Endothelial cell (in vitro differentiated cells): ENCODE measurements around the gene DNHD1. TPM values are rescaled to one million over a fixed set of nuclear protein-coding genes. Genes with fewer than 3 reads are reported as not detected.
A peak's percentile ranks its signal among the peaks of the same experiment; 100 is the strongest.

Experiments
- DNase-seq: peaks from one replicate; pipeline ENCODE4 v3.0.0; 2021; ENCODE audit warnings: low spot score
- H3K27ac Mint-ChIP-seq: one replicate; pipeline ENCODE4 v1.8.0; 2021; ENCODE audit warnings: mixed read lengths, inconsistent platforms; ENCODE audit not compliant: unreplicated experiment
- H3K27me3 Mint-ChIP-seq: one replicate; pipeline ENCODE4 v1.8.0; 2021; ENCODE audit warnings: mild to moderate bottlenecking, moderate library complexity, mixed read lengths, inconsistent platforms; ENCODE audit not compliant: unreplicated experiment
- H3K36me3 Mint-ChIP-seq: one replicate; pipeline ENCODE4 v1.8.0; 2021; ENCODE audit warnings: mild to moderate bottlenecking, low read depth, mixed read lengths, inconsistent platforms; ENCODE audit not compliant: unreplicated experiment
- H3K4me1 Mint-ChIP-seq: one replicate; pipeline ENCODE4 v1.8.0; 2021; ENCODE audit warnings: mild to moderate bottlenecking, mixed read lengths, inconsistent platforms; ENCODE audit not compliant: unreplicated experiment
- H3K4me3 Mint-ChIP-seq: one replicate; pipeline ENCODE4 v1.8.0; 2021; ENCODE audit warnings: mild to moderate bottlenecking, mixed read lengths, inconsistent platforms; ENCODE audit not compliant: unreplicated experiment
- H3K9me3 Mint-ChIP-seq: one replicate; pipeline ENCODE4 v1.8.0; 2021; ENCODE audit warnings: mixed read lengths, inconsistent platforms; ENCODE audit not compliant: unreplicated experiment
- CTCF ChIP-seq: fragments of 200-600 bp; sonication (generic); IDR thresholded peaks from one replicate; pipeline ENCODE4 v1.5.0; 2021; ENCODE audit warnings: antibody characterized with exemption; ENCODE audit not compliant: unreplicated experiment
- total RNA-seq: library from RNA; stranded (reverse); fragmentation: NEBNext Ultra II Directional; extraction: Animal tissue kit (Norgen Biotek cat#: 25700); gene quantifications from one replicate; pipeline ENCODE4 v1.2.1, GENCODE V29; 2021; ENCODE audit not compliant: unreplicated experiment

DNHD1 gene
- total RNA-seq, 1 donor from 2014 or later = 8.5 TPM

GRCh38 chr11:6568191-6568918 lies 71.3 kb downstream of the DNHD1 start:
- H3K4me3 Mint-ChIP-seq = no peak overlapping the region
- H3K9me3 Mint-ChIP-seq = no peaks in the 10 kb centered on the region
- H3K4me1 Mint-ChIP-seq = no peaks in the 10 kb centered on the region
- no peak for TF ChIP-seq CTCF
- no peak for DNase-seq
- no peak overlapping the region for H3K27ac Mint-ChIP-seq
- H3K27me3 Mint-ChIP-seq = peaks cover 11% of the 10 kb centered on the region
- H3K36me3 Mint-ChIP-seq = peaks cover 13% of the 10 kb centered on the region

GRCh38 chr11:6569706-6570105 lies 72.6 kb downstream of the DNHD1 start:
- Mint-ChIP-seq H3K4me1 (no peaks in the 10 kb centered on the region), H3K27me3 (peaks cover 11% of the 10 kb centered on the region), H3K9me3 (no peaks in the 10 kb centered on the region), H3K36me3 (peaks cover 13% of the 10 kb centered on the region), H3K27ac (no peak overlapping the region), H3K4me3 (no peak overlapping the region)
- no peak for TF ChIP-seq CTCF
- no peak for DNase-seq

GRCh38 chr11:6570691-6571427 lies 73.8 kb downstream of the DNHD1 start:
- no peak for DNase-seq
- H3K4me3 Mint-ChIP-seq = no peak overlapping the region

GRCh38 chr11:6571434-6572008 lies 74.4 kb downstream of the DNHD1 start:
- no peaks in the 10 kb centered on the region for H3K9me3 Mint-ChIP-seq
- peaks cover 6% of the 10 kb centered on the region for H3K27me3 Mint-ChIP-seq
- H3K36me3 Mint-ChIP-seq = peaks cover 6% of the 10 kb centered on the region
- no peak for TF ChIP-seq CTCF
- no peak overlapping the region for H3K27ac Mint-ChIP-seq
- H3K4me1 Mint-ChIP-seq = peaks cover 7% of the 10 kb centered on the region
- no peak for DNase-seq
- H3K4me3 Mint-ChIP-seq = peak overlapping the region; percentile 47

More at GRCh38 chr11:6570691-6571427, 73.8 kb downstream of the DNHD1 start:
- peaks cover 9% of the 10 kb centered on the region for H3K27me3 Mint-ChIP-seq
- H3K36me3 Mint-ChIP-seq = peaks cover 9% of the 10 kb centered on the region
- no peak overlapping the region for H3K27ac Mint-ChIP-seq
- H3K9me3 Mint-ChIP-seq = no peaks in the 10 kb centered on the region
- no peak for TF ChIP-seq CTCF
- H3K4me1 Mint-ChIP-seq = peaks cover 5% of the 10 kb centered on the region

GRCh38 chr11:6572215-6572614 lies 75.1 kb downstream of the DNHD1 start:
- H3K4me1 Mint-ChIP-seq = peaks cover 14% of the 10 kb centered on the region
- no peak for TF ChIP-seq CTCF

More at GRCh38 chr11:6572215-6572614, 75.1 kb downstream of the DNHD1 start:
- Mint-ChIP-seq H3K9me3 (no peaks in the 10 kb centered on the region), H3K4me3 (no peak overlapping the region), H3K27ac (no peak overlapping the region), H3K36me3 (peaks cover 4% of the 10 kb centered on the region), H3K27me3 (peaks cover 5% of the 10 kb centered on the region)
- DNase-seq = no peak
